Uterine smooth muscle cell (primary cell): ENCODE measurements around the gene DNAAF8. TPM values are rescaled to one million over a fixed set of nuclear protein-coding genes. Genes with fewer than 3 reads are reported as not detected.

Experiments
- total RNA-seq: library from RNA; depleted of rRNA; stranded (reverse); fragments of >200 nt; gene quantifications from 2 replicates; pipeline ENCODE4 v1.2.3, GENCODE V29; 2014

The DNAAF8 gene
- 0.44 and 1.4 TPM in 2 replicates for total RNA-seq

DNA sequence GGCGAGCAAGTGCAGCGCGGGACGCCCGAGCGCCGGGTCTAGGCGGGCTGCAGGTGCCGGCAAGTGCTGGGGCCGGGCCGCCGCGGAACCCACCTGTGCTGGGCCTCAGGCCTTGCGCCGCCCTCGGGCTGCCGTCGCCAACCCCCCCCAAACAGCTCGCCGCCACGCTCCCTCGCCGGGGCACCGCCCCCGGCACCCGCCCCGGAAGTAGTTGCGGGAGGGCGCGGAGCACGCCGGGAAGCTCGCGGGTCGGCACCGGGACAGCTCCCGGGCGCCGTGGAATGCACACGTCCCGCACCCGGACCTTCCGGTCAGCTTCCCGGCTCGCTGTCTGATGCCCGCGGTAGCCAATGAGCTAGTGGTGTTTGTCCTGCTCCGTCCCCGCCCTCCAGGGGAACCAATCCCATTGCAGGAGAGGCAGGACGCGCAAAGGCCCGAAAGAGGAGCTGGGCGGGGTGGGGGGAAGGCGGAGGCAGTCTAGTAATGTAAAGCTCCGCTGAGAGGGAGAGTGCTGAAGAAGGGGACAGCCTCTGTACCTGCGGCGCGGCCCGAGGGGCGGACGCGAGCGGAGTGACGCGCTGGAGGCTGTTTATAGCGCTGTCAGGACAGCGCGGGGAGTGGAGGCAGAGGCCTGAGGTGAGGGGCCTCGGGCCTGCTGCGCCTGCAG is at the start of gene DNAAF8, which contains the start of gene ANKS3:
TSS of gene DNAAF8 (plus strand) at position 475 of the 667 bp plus-strand sequence. CDS start 1,978 bp downstream, outside the sequence.
TSS of gene ANKS3 (minus strand) at position 209 of the 667 bp plus-strand sequence. CDS start 4,122 bp downstream, outside the sequence.

DNA sequence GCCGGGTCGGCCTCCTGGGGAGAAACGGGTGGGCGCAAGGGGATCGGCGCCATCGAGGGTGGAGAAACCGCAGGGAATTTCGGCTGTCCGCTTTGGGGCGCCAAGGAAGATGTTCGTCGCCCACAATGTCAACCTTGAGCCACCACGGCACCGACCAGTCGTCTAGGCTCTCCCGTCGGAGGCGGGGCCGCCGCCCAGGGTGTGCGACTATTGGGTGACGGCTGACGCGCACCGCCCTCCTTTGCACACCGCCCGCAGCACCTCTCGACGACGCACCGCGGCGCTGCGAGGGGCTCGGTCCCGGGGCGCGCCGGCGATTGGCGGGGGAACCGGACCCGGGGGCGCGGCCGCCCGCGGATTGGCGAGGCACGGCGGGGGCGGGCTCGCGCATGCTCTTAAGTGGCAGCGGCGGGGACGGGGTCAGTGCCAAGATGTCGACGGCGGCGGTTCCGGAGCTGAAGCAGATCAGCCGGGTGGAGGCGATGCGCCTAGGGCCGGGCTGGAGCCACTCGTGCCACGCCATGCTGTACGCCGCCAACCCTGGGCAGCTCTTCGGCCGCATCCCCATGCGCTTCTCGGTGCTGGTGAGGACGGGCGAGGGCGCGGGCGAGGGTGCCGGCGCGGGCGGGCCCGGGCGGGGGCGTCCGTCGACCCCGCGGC is 40.9 kb upstream of the DNAAF8 start, which contains the start of gene NUDT16L1:
TSS of gene NUDT16L1 (plus strand) at position 267 of the 660 bp plus-strand sequence. CDS start at position 432, 165 bp downstream.

DNA sequence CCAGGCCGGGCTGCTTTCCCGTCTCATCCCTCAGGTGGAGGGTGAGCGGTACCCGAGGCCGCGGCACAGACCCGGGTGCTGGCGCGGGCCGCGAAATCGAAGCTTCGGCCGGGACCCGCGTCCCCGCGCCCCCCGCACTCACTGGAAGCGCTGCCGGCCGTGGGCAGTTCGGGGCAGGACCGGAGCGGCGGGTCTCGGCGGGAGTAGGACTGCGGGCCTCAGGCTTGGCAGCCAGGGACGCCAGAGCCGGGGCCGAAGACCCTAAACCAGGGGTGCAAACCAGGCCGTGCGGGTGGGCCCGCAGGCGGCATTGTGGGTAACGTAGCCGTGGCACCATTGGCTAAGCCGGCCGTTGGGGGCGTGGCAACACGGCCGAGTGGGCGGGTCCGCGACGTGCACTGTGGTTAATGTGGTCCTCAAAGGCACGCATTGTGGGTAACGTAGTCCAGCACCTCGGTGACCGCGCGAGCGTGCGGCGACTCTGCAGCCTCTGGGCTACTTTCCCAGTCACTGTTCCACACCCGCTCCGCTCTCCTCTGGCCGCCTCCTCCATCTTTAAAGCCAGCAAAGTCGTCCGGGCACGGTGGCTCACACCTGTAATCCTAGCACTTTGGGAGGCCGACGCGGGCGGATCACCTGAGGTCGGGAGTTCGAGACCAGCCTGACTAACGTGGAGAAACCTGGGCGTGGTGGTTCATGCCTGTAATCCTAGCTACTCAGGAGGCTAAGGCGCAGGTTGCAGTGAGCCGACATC is 32.7 kb downstream of the DNAAF8 start, which contains the start of gene ZNF500:
TSS of gene ZNF500 (minus strand) at position 288 of the 754 bp plus-strand sequence. CDS start 1,184 bp downstream, outside the sequence.

DNA sequence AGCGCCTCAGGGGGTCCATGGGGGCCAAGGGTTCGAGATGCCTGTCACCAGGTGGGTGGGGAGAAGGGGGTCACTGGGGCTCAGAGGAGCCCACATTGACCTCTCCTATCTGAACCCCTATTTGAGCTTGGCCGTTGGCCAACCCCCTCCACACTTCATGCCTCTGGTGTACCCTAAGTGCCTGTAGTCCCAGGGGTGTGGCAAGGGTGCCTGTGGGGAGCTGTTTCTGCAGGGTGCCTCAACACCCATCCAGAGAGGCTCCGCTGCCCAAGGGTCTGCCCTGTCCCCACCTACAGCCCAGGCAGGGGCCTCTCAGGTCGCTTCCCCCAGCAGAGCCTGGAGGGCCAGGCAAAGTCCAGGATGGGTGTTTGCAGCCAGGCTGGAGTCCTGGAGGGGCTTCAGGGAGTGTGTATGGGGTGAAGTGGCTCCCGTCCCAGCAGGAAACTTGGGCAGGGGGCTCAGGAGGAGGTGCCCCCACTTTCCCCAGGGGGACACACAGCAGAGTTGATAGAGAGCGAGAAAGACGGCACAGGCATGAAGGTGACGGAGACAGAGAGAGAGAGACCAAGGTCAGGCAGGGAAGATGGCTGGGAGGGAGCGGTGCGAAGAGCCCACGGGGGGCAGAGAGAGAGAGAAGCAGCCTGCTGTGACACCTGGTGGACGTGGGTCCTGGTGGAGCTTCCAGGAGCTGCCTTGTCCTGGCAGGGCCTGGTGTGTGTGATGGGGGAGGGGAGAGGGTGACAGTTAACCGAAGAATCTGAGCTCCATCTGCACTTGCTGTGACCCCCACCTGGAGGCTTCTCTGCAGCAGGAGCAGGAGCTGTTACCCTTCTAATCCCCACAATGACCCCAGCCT is 53.5 kb downstream of the DNAAF8 start, which contains the start of gene SEPTIN12:
TSS of gene SEPTIN12 (minus strand) at position 719 of the 856 bp plus-strand sequence. CDS start at position 19, 700 bp downstream.

DNA sequence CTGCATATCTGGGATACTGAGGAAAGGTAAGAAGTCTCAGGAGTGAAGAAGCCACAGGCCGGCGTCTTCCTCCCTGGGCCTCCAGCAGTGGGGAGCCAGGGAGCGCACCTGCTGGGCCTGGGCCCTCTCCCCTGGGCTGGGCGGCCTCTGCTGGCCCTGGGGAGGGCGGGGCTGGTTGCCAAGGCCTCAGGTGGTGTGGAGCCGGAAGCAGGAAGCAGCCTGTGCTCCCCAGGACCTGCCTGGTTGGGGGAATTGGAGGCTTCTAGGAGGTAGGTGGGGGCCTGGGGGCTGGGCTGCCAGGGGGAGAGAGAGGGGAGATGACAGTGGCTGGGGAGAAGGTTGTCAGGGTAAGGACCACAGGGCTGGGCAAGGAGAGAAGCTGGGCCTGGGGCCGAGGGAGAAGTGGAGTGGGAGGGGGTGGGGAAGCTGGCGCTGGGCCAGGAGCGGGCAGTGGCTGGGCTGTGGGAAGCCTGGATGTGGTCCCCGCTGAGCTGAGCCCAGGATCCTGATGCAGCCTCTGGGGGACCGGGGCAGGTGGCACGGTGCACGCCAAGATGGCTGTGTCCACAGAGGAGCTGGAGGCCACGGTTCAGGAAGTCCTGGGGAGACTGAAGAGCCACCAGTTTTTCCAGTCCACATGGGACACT is 61.0 kb downstream of the DNAAF8 start, which contains the start of gene SMIM22:
TSS of gene SMIM22 (plus strand) at position 189 of the 647 bp plus-strand sequence. CDS start at position 555, 366 bp downstream.

Other genes with a start within 250 kb of the DNAAF8 start
- 5.0 and 7.2 TPM in 2 replicates for gene CDIP1, start 195.8 kb upstream of the DNAAF8 start, total RNA-seq
- not detected in 2 replicates for gene C16orf96, start 178.2 kb upstream of the DNAAF8 start, total RNA-seq
- 11.0 and 11.1 TPM in 2 replicates for gene UBALD1, start 119.6 kb upstream of the DNAAF8 start, total RNA-seq
- 29.2 and 34.5 TPM in 2 replicates for gene MGRN1, start 109.7 kb upstream of the DNAAF8 start, total RNA-seq
- gene NUDT16L1, start 41.0 kb upstream of the DNAAF8 start, total RNA-seq, result 25.4 and 31.8 TPM in 2 replicates
- 28.7 and 34.0 TPM in 2 replicates for gene ANKS3, start 266 bp upstream of the DNAAF8 start, total RNA-seq
- gene ZNF500, start 32.6 kb downstream of the DNAAF8 start, total RNA-seq, result 7.9 and 11.6 TPM in 2 replicates
- not detected in 2 replicates for gene SEPTIN12, start 53.8 kb downstream of the DNAAF8 start, total RNA-seq
- gene SMIM22, start 60.8 kb downstream of the DNAAF8 start, total RNA-seq, result not detected in 2 replicates
- gene ROGDI, start 68.1 kb downstream of the DNAAF8 start, total RNA-seq, result 12.8 and 14.6 TPM in 2 replicates
- gene GLYR1, start 112.8 kb downstream of the DNAAF8 start, total RNA-seq, result 47.8 and 62.0 TPM in 2 replicates
- 19.3 and 22.0 TPM in 2 replicates for gene UBN1, start 112.9 kb downstream of the DNAAF8 start, total RNA-seq
- 0.44 and 0.75 TPM in 2 replicates for gene PPL, start 202.6 kb downstream of the DNAAF8 start, total RNA-seq
- gene SEC14L5, start 223.8 kb downstream of the DNAAF8 start, total RNA-seq, result under 0.01 TPM in 1 of 2 replicates, not detected in the other